Nucleus accumbens (tissue), 56 donors: ENCODE measurements around the gene PPAN.

Experiments used
- DNase-seq, 56 donors: peaks; one replicate each; lab custom pipeline; 2025; lab: John Stamatoyannopoulos, UW

The PPAN gene

GRCh38 chr19:10112037-10112761 is 6.0 kb downstream of the PPAN start:
- DNase-seq: peak in 2 of 56 donors; percentile 10 to 26

DNA sequence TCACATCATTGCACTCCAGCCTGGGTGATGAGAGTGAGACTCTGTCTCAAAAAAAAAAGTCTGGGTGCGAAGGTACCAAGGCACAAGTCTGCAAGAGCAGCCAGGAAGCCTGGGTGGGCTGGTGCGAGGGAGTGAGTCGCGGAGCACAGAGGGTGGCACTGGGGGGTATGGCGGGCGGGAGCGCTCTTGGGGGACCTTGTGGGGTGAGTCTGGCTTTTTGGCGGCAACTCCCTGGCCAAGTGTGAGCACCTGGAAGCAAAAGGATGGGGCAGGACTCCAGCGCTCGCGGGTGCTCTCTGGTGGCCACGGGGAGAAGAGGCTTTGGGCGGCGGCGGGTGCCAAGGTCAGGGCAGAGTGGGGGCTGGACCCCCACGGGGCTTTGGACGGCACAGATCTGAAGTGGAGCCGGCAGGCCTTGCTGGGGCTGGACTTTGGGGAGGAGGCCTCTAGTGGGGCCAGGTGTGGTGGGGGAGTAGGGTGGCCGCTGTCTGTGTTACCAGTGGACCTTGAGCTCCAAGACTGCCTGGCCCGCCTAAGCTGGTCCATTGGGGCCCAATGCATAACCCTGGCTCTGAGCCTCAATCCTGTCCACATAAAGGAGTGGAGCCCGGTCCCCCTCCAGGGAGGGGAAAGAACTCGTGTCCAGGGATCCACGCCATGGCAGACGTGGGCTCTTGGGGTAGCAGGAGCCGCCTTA is 6.9 kb downstream of the PPAN start:
- DNase-seq: peak in 18 of 56 donors; percentile 5 to 43 (median 22)

DNA sequence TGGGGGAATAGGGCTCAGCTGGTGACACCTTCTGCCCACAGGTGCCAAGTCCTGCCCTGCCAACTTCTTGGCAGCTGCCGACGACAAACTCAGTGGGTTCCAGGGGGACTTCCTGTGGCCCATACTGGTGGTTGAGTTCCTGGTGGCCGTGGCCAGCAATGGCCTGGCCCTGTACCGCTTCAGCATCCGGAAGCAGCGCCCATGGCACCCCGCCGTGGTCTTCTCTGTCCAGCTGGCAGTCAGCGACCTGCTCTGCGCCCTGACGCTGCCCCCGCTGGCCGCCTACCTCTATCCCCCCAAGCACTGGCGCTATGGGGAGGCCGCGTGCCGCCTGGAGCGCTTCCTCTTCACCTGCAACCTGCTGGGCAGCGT is 7.4 kb downstream of the PPAN start:
- no peak for DNase-seq

DNA sequence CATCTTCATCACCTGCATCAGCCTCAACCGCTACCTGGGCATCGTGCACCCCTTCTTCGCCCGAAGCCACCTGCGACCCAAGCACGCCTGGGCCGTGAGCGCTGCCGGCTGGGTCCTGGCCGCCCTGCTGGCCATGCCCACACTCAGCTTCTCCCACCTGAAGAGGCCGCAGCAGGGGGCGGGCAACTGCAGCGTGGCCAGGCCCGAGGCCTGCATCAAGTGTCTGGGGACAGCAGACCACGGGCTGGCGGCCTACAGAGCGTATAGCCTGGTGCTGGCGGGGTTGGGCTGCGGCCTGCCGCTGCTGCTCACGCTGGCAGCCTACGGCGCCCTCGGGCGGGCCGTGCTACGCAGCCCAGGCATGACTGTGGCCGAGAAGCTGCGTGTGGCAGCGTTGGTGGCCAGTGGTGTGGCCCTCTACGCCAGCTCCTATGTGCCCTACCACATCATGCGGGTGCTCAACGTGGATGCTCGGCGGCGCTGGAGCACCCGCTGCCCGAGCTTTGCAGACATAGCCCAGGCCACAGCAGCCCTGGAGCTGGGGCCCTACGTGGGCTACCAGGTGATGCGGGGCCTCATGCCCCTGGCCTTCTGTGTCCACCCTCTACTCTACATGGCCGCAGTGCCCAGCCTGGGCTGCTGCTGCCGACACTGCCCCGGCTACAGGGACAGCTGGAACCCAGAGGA is 7.9 kb downstream of the PPAN start:
- no peak for DNase-seq

DNA sequence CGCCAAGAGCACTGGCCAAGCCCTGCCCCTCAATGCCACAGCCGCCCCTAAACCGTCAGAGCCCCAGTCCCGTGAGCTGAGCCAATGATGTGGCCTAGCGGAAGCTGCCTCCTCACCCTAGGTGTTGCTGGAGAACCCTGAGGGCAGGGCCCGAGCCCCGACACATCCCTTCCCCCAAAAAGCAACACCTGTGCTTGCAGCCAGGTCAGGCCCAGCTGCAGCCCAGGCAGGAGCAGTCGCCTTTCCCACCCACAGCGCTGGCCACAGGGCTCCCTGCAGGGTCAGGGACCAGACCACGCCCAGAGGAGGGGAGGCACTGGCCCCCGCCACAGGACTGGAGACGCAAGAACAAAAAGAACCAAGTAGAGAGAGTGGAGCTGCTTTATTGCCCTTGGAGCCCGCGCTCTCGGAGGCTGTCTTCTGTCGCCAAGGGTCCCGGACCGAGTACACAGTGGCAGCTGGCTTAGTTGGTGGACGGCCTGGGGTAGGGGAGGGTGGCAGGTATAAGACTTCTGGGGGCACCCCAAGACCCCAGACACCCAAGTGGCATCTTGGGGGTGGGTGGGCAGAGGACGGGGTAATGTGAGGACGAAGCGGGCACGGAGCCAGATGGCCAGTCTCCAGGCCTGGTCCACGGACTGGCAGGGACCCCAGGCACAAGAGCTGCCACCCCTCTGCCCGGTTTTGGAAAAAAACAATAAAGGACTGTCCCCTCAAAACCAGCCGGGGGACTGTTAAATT is 8.7 kb downstream of the PPAN start:
- no peak for DNase-seq

GRCh38 chr19:10115392-10116084 is 9.4 kb downstream of the PPAN start:
- DNase-seq: no peak

DNA sequence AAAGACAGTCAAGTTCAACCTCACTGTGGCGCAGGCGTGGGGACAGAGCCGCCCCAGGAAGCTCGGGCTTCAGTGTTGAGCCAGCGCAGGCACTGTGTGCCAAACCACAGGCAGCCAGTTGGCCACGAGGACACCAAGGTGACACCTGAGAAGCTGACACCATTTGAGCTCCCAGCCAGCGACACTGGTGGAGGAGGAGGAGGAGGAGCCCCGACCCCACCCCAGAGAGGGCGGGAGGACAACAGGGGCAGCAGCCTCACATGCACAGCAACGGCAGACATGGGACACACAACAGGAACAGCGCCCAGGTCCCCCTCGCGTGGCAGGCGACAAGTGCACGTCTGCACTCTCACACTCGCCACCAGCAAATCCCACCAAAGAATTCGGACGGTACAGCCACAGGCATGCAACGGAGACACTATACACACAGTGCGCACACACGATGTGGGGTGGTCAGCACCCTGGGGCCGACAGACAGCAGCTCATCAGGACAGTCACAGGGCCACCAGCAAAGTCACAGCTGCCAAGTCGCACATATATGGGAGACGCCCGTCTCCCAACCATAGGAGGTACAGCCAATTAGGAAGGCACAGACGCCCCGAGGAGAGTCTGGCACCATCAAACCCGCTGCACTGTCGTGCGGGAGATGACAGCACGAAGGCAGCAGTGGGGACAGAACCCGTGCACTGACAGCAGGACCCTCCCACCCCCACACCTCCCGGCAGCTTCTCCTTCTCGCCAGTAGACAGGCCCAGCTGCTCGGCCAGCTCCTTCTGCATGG is 10.1 kb downstream of the PPAN start:
- no peak for DNase-seq

- DNase-seq: no peak
Observed at GRCh38 chr19:10116866-10117616, 10.9 kb downstream of the PPAN start.

- no peak for DNase-seq
Observed at GRCh38 chr19:10118960-10119359, 12.8 kb downstream of the PPAN start.

DNA sequence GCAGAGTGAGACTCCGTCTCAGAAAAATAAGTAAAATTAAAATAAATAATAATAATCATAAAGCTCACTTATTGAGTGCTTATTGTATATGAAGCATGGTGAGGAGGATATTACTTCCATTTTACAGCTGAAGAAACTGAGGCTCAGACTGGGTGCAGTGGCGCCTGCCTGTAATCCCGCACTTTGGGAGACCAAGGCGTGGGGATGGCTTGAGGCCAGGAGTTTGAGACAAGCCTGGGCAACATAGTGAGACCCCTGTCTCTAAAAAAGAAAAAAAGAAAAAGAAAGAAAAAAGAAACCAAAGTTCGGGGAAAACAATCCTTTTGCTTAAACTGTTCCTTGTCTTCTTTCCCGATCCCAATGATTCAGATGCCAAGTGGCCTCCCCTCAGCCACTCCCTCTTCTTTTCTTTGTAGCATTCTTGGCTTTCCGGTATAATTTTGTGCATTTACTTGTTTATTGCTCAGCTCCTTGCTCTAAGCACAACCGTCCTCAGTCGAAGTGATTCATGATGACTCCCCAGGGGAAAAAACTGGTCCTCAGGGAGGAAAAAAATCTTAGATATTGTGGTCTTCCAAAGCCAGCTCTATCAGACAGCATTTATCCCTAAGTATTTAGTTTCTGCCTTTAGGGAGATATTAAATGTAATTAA is 14.5 kb downstream of the PPAN start:
- no peak for DNase-seq

DNA sequence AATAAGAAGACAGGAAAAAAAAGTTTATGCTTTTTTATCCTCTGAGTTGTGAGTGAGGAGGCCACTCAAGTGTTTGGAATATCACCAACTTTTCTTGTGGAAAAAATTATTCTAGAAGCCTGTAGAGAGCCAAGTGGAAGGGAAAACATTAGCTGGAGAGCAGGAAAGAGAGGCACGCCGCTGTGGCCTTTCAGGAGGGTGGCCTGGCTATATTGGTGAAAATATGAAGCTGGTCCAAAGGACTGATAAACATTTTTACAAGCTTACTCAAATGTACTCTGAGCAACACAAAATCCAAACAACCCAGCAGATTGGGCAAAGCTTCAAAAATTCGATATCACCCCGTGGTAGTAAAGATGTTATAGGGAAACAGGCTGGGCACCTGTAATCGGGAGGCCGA is 15.9 kb downstream of the PPAN start:
- no peak for DNase-seq

- no peak for DNase-seq
Observed at GRCh38 chr19:10124429-10124828, 18.3 kb downstream of the PPAN start.

DNA sequence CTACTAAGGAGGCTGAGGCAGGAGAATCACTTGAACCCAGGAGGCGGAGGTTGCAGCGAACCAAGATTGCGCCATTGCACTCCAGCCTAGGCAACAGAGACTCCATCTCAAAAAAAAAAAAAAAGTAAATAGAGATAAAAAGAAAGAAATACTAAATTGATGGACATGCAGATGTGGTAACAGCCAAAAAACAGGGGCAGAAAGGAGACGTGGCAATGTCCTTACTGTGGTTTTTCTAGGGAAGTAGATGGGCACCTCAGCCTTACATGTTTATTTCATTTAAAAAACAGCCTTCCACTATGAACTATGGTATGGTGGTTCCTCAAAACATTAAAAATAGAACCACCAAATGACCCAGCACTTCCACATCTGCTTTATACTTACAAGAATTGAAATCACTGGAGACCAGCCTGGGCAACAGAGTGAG is 20.1 kb downstream of the PPAN start:
- DNase-seq: no peak

- DNase-seq: no peak
Observed at GRCh38 chr19:10132905-10133304, 26.7 kb downstream of the PPAN start.

DNA sequence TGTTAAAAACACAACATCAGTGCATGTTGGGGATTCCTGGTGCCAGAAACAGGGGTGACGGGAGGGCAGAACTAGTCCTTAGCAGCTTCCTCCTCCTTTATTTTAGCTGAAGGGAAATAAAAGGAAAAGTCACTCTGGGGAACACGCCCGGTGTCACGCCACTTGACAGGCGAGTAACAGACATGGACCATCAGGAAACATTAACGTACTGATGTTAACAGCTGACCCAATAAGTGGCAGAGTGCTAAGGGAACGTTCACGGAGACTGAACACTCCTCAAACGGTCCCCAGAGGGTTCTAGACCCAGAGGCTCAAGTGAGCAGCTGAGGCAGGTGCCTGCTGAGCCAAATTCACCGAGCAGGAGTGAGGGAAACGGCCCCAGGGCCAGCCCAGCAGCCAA is 27.4 kb downstream of the PPAN start:
- no peak for DNase-seq

DNA sequence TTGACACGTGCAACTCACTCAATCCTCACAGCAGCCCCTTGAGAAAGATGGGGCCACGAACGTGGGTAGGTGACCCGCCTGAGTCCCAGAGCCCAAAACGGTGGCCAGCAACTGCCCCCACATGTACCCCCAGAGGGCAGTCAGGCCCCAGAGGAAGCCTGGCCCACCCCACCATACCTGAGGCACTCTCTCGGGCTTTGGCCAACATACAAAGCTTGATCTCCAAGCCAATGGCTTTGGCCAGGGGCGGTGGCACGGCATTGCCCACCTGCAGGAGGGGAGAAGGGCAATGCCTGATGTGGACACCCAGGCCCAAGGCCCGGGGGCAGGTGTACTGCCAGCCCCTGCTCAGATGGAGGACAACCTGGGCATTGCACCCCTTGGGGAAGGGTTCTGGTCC is 27.9 kb downstream of the PPAN start:
- DNase-seq: no peak

DNA sequence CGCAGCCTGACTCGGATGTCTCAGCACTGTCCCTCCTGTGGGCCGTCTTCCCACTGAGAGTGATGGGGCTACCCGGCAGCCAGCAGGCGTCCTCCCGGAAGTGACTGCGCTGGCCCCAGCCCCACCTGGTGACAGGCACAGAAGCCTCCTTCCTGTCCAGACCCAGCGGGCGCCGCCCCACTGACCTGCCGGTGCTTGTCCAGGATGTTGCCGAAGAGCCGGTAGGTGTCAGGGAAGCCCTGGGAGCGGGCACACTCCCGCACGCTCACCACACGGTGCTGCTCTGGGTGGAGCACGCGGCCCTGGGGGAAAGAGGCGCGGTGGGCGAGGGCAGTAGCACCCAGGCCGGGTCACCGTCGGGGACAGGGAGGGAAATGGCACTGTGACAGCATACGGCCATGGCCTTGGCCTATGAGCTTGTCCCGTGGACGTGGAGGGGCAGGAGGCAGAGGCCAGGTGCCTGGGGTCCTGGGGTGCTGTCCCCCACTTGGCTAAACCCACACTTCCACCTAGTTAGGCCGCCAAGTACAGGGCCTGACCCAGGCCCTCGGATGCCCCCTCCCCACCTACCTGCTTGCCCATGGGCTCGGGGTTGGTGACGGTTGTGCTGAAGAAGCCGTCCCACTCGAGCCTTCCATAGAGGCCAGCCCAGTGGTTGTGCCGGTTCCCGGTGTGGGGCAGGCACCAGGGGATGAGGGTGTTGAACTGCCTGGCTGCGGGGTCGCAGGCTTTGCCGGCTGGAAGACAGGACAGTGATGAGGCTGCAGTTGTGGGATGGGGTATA is 29.6 kb downstream of the PPAN start:
- DNase-seq: no peak

GRCh38 chr19:10136936-10137335 is 30.8 kb downstream of the PPAN start:
- no peak for DNase-seq
